Common myeloid progenitor, CD34-positive (primary cell): ENCODE measurements around the gene STARD9.
A peak's percentile ranks its signal among the peaks of the same experiment; 100 is the strongest.

Experiments used
- CTCF ChIA-PET: fragments of 350-600 bp; sonication (Branson Sonifier 250); formaldehyde crosslinking; loops from one replicate; lab custom pipeline; 2021; ENCODE audit warnings: antibody characterized with exemption; lab: Charles Lee
- POLR2A ChIA-PET: fragments of 350-600 bp; sonication (Branson Sonifier 250); formaldehyde crosslinking; loops from one replicate; lab custom pipeline; 2021; ENCODE audit warnings: antibody characterized with exemption; lab: Charles Lee
- DNase-seq, 3 donors: peaks; one replicate each; pipeline versions ENCODE4 v3.0.0 to v3.0.0-alpha.2; 2013
- H3K27ac ChIP-seq, 2 experiments: 1 replicate in 1 of 2; 2 replicates in 1 of 2; pipeline ENCODE4 v1.7.0; 2013; ENCODE audit warnings: inconsistent platforms in 2 of 2, low read length in 2 of 2, mild to moderate bottlenecking in 2 of 2, low read depth in 1 of 2, moderate library complexity in 1 of 2; ENCODE audit not compliant: severe bottlenecking in 2 of 2, insufficient read depth in 1 of 2, poor library complexity in 1 of 2
- H3K27me3 ChIP-seq, 5 experiments: replicated peaks in 2 of 5; 1 replicate in 3 of 5; 2 replicates in 2 of 5; pipeline versions ENCODE4 v1.6.1 to v1.7.0; 2013; ENCODE audit warnings: low read length in 4 of 5, mild to moderate bottlenecking in 2 of 5, moderate library complexity in 2 of 5, inconsistent platforms in 1 of 5; ENCODE audit not compliant: insufficient read depth in 5 of 5, control insufficient read depth in 4 of 5
- H3K36me3 ChIP-seq, 4 experiments: 1 replicate in 2 of 4; 2 replicates in 2 of 4; pipeline versions ENCODE4 v1.6.1 to v1.7.0; 2013; ENCODE audit warnings: low read length in 3 of 4, control low read depth in 1 of 4, mild to moderate bottlenecking in 1 of 4; ENCODE audit not compliant: control insufficient read depth in 4 of 4, insufficient read depth in 4 of 4
- H3K4me1 ChIP-seq, 4 experiments: 1 replicate in 3 of 4; 2 replicates in 1 of 4; pipeline versions ENCODE4 v1.6.1 to v1.7.1; 2013; ENCODE audit warnings: low read length in 3 of 4, mild to moderate bottlenecking in 3 of 4, control low read depth in 1 of 4, inconsistent platforms in 1 of 4, moderate library complexity in 1 of 4; ENCODE audit not compliant: control insufficient read depth in 4 of 4, insufficient read depth in 4 of 4; ENCODE audit errors: control extremely low read depth in 1 of 4
- H3K4me3 ChIP-seq, 7 experiments: 1 replicate in 4 of 7; 2 replicates in 3 of 7; pipeline versions ENCODE4 v1.5.1 to v1.7.0; 2013; ENCODE audit warnings: mild to moderate bottlenecking in 7 of 7, low read length in 6 of 7, moderate library complexity in 6 of 7, inconsistent platforms in 2 of 7, low read depth in 2 of 7, control low read depth in 1 of 7; ENCODE audit not compliant: insufficient read depth in 4 of 7, control insufficient read depth in 1 of 7; ENCODE audit errors: extremely low read depth in 1 of 7
- H3K9me3 ChIP-seq, 5 experiments: 1 replicate in 4 of 5; 2 replicates in 1 of 5; pipeline versions ENCODE4 v1.6.1 to v1.7.1; 2013; ENCODE audit warnings: low read length in 4 of 5, mild to moderate bottlenecking in 2 of 5, inconsistent platforms in 1 of 5, low read depth in 1 of 5, moderate library complexity in 1 of 5; ENCODE audit not compliant: control insufficient read depth in 4 of 5, insufficient read depth in 2 of 5; ENCODE audit errors: control extremely low read depth in 1 of 5
- WGBS: methylation state at CpG from one replicate; pipeline ENCODE4 v1.1.5; 2013; ENCODE audit not compliant: insufficient coverage; 5-methylcytosine and 5-hydroxymethylcytosine counted together

The STARD9 gene

DNA sequence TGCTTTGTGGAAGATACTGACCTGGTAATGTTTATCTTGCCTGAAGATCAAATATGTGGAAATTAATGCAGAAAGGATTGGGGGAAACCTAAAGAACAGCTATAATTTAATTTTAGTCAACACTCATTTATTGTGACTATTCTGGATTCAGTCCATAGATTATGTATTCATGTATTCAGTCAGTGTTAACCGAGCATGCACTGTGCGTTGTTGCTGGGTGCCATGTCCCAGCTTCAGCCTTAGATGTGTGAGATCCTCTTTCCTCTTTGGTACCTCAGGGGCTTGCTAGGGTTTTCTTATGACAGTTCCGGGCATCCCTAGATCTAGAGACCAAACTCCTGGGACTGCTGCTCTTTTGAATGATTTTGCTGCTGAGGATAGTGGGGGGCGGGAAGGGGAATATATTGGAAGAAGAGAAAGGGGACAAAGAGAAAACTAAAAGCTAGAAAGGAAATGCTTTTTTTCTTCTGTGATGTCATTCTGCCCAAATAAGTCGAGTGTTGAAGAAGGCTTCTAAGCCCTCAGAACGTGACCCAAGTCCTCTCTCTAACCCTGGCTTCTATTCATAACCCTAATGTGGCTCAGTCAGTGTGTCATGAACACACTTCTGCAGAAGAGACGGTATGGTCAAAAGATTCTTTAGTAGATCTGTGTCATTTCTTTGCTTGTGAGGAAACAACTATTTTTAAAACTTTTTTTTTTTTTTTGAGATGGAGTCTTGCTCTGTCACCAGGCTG is 33.5 kb downstream of the STARD9 start:
- no peaks in the 10 kb centered on the region for H3K27me3 ChIP-seq
- H3K4me3 ChIP-seq, result peak overlapping the region in 3 of 7 experiments; percentile 19 to 54 (median 30)
- peaks cover 36 to 90% (median 77%) of the 10 kb centered on the region in 4 experiments for H3K4me1 ChIP-seq
- H3K27ac ChIP-seq, result peak overlapping the region; percentile 55 to 62
- H3K9me3 ChIP-seq, result no peaks in the 10 kb centered on the region
- no peaks in the 10 kb centered on the region for H3K36me3 ChIP-seq
- 39% methylated on average over 3 of the region's 7 CpGs for WGBS
- ChIA-PET CTCF (interaction anchor here (0.9 to 5.8 kb wide), 13 partner anchors 7 to 91 kb away, joined by 3 to 46 read pairs (median 5); partner anchors contain the start of genes HAUS2, LRRC57 and STARD9), POLR2A (interaction anchor here (0.7 to 2.3 kb wide), 7 partner anchors 9 to 60 kb away, joined by 3 to 8 read pairs (median 4); partner anchors contain the start of genes HAUS2, LRRC57 and STARD9)
- peak in 2 of 3 donors; percentile 50 to 61 for DNase-seq

DNA sequence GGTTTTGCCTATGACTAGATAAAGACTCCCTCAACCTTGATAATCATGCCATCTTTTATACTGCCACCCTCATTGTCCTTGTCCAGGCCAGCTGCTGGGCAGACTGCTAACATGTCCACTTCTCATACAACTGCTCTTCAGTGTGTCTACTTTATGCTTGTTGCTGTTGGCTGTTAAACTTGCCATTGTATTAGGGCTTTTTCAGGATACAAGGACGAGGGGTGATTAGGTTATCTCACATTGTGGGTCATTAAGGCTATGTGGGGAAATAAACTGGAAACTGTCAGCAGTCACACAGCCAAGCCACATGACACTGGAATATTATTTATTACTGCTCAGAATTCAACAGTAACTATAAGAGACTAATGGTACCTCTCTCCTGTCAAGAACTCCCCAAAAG is 36.1 kb downstream of the STARD9 start:
- CTCF ChIA-PET, result interaction anchor here (1.2 to 1.9 kb wide), 2 partner anchors 15 to 20 kb away, joined by 4 to 5 read pairs; no protein-coding TSS in a partner anchor

DNA sequence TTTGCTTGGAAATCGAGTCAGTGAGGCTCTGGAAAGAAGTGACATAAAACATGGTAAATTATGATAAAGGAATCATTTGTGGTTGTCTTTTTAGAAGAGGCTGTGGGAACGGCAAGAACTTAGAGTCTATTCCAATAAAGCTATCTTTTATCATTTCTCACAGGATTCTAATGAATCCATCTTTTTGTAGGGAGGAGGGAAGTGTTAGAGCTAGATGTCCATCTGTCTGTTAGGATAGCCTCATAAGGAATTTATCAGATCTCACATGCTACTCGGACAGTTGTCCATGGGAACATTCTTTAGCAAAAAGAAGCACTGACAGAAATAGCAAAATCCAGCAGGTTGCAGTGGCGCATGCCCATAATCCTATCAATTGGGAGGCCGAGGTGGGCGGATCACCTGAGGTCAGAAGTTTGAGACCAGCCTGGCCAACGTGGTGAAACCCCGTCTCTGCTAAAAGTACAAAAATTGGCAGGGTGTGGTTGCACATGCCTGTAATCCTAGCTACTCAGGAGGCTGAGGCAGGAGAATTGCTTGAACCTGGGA is 37.0 kb downstream of the STARD9 start:
- H3K9me3 ChIP-seq, result no peaks in the 10 kb centered on the region
- H3K27me3 ChIP-seq, result no peaks in the 10 kb centered on the region
- WGBS, result 95% methylated on average over 7 of the region's 8 CpGs
- DNase-seq, result no peak
- no peak overlapping the region for H3K27ac ChIP-seq
- H3K4me1 ChIP-seq, result peaks cover 14 to 65% (median 45%) of the 10 kb centered on the region in 4 experiments
- ChIA-PET POLR2A (no interaction called here), CTCF (interaction anchor here (1.0 to 1.9 kb wide), 3 partner anchors 9 to 48 kb away, joined by 3 to 4 read pairs (median 4); no protein-coding TSS in a partner anchor)
- no peak overlapping the region for H3K4me3 ChIP-seq
- no peaks in the 10 kb centered on the region for H3K36me3 ChIP-seq

More for the DNA sequence above, 36.1 kb downstream of the STARD9 start:
- WGBS, result no CpG with 5 or more reads among the region's 1 CpG
- POLR2A ChIA-PET, result no interaction called here
- Histone ChIP-seq H3K4me1 (peaks cover 16 to 74% (median 54%) of the 10 kb centered on the region in 4 experiments), H3K9me3 (no peaks in the 10 kb centered on the region), H3K27me3 (no peaks in the 10 kb centered on the region), H3K4me3 (no peak overlapping the region), H3K27ac (no peak overlapping the region), H3K36me3 (no peaks in the 10 kb centered on the region)
- no peak for DNase-seq

DNA sequence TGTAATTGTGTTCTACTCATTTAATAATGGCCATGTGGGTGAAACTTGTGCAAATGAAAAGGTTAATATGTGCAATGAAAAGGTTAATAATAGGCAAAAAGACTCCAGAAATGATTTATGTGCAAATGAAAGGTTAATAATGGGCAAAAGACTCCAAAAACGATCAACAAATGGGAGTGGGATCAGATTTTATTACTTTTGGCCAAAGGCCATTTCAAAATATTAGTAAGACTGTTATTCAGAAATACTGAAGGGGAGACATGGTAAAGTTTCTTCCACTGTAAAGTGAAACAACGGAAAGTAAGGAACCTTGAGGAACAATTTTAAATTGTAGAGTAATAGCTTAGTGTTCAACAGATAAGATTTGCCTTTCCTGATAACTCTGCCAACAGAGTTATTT is 40.7 kb downstream of the STARD9 start:
- H3K36me3 ChIP-seq, result peaks cover 0 to 5% (median 1%) of the 10 kb centered on the region in 4 experiments
- ChIA-PET CTCF (interaction anchor here (1.0 to 1.8 kb wide), 6 partner anchors 8 to 35 kb away, joined by 3 to 4 read pairs (median 3); no protein-coding TSS in a partner anchor), POLR2A (no interaction called here)
- H3K4me3 ChIP-seq, result peak overlapping the region in 3 of 7 experiments; percentile 8 to 61 (median 23)
- H3K9me3 ChIP-seq, result no peaks in the 10 kb centered on the region
- H3K27me3 ChIP-seq, result no peaks in the 10 kb centered on the region
- DNase-seq, result no peak
- H3K27ac ChIP-seq, result peak overlapping the region in 1 of 2 experiments; percentile 64
- peaks cover 0 to 43% (median 25%) of the 10 kb centered on the region in 4 experiments for H3K4me1 ChIP-seq
- 11% methylated on average over 2 of the region's 2 CpGs for WGBS

DNA sequence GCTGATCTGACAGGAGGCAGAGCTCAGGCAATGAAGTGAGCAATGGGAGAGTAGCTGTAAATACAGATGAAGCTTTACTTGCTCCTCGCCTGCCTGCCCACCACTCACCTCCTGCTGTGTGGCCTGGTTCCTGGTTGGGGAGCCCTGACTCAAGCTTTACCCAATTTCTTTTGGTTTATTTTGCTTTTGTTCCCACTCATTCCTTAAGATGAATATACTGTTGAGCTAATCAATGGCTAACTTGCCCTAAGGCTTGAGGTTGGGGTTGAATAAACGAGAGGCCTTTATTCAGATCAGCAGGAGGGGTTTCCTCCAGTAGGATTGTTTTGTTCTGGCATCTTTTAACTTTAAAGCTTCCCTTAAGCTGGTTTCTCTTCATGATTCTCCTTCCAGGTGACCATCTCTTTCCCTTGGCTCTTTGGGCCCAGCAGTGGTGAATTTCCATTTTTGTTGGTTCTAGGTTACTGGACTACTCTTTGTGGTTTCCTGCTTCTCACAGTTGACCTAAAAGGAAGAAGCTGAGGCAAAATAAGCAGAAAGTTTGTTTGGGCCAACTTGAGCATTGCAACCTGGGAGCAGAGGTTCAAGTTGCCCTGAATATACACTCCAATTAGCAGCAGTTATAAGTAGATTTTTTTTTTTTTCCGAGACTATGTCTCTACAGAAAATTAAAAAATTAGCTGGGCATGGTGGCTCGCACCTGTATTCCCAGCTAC is 44.4 kb downstream of the STARD9 start:
- Histone ChIP-seq H3K27ac (no peak overlapping the region), H3K27me3 (no peaks in the 10 kb centered on the region), H3K4me1 (peaks cover 0 to 34% (median 21%) of the 10 kb centered on the region in 4 experiments), H3K36me3 (peaks cover 0 to 5% (median 1%) of the 10 kb centered on the region in 4 experiments), H3K9me3 (no peaks in the 10 kb centered on the region), H3K4me3 (peak overlapping the region in 3 of 7 experiments; percentile 8 to 30 (median 11))
- CTCF ChIA-PET, result interaction anchor here (0.8 to 1.7 kb wide), 7 partner anchors 11 to 67 kb away, joined by 3 to 4 read pairs (median 3); no protein-coding TSS in a partner anchor
- 75% methylated on average over 2 of the region's 4 CpGs for WGBS
- POLR2A ChIA-PET, result interaction anchor here (0.6 kb wide), 1 partner anchor 9 kb away, joined by 6 read pairs; no protein-coding TSS in a partner anchor
- DNase-seq, result no peak

DNA sequence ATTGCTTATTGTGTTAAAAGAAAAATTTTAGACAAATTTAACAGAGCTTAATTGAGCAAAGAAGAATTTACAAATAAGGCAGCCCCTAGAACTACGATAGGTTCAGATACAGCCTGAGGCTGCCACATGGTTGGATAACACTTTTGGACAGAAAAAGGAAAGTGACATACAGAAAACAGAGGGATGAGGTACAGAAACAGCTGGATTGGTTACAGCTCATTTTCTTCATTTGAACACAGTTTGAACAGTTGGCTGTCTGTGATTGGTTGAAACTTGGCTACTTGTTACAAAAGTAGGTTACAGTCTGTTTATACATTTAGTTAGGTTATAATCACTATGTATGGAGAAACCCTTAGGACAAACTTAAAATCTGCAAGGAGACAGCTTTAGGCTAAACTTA is 46.0 kb downstream of the STARD9 start:
- H3K27me3 ChIP-seq, result no peaks in the 10 kb centered on the region
- H3K36me3 ChIP-seq, result peaks cover 0 to 5% (median 1%) of the 10 kb centered on the region in 4 experiments
- H3K4me3 ChIP-seq, result no peak overlapping the region
- 100% methylated on average over 1 of the region's 1 CpG for WGBS
- no peak overlapping the region for H3K27ac ChIP-seq
- CTCF ChIA-PET, result interaction anchor here (0.7 to 1.7 kb wide), 6 partner anchors 9 to 74 kb away, joined by 3 to 8 read pairs (median 3); no protein-coding TSS in a partner anchor
- H3K4me1 ChIP-seq, result peaks cover 0 to 25% (median 19%) of the 10 kb centered on the region in 4 experiments
- no peaks in the 10 kb centered on the region for H3K9me3 ChIP-seq
- no peak for DNase-seq
- POLR2A ChIA-PET, result no interaction called here
